MCF 10A (cell line): ENCODE measurements around the gene SELENOI. TPM values are rescaled to one million over a fixed set of nuclear protein-coding genes. Genes with fewer than 3 reads are reported as not detected.

ENCODE experiments used
- BruUV-seq: library from RNA; stranded (reverse); fragments of 400-500 nt; replicated peaks from 2 replicates; lab custom pipeline; 2021; lab: Mats Ljungman, UMichigan
- CTCF ChIA-PET: fragments of 300-600 bp; sonication (Branson Sonifier 250); formaldehyde crosslinking; extraction: SDS; loops from one replicate; lab custom pipeline; 2021; ENCODE audit warnings: antibody characterized with exemption, inconsistent platforms; lab: Yijun Ruan, JAX
- POLR2A ChIA-PET: fragments of 300-600, 350-650 bp; sonication (Branson Sonifier 250); formaldehyde crosslinking; extraction: SDS; loops from one replicate; lab custom pipeline; 2020; ENCODE audit warnings: antibody characterized with exemption, inconsistent platforms; lab: Yijun Ruan, JAX
- DNase-seq: peaks from one replicate; pipeline ENCODE4 v3.0.0-alpha.2; 2018; ENCODE audit not compliant: unreplicated experiment
- H3K27ac Mint-ChIP-seq: one replicate; pipeline ENCODE4 v1.8.0; 2022; ENCODE audit warnings: mild to moderate bottlenecking, low read depth, mixed read lengths; ENCODE audit not compliant: unreplicated experiment
- H3K27me3 Mint-ChIP-seq: one replicate; pipeline ENCODE4 v1.8.0; 2022; ENCODE audit warnings: mixed read lengths; ENCODE audit not compliant: insufficient read depth, unreplicated experiment
- H3K36me3 Mint-ChIP-seq: one replicate; pipeline ENCODE4 v1.8.0; 2022; ENCODE audit warnings: mild to moderate bottlenecking, moderate library complexity, mixed read lengths; ENCODE audit not compliant: insufficient read depth, unreplicated experiment
- H3K4me1 Mint-ChIP-seq: one replicate; pipeline ENCODE4 v1.8.0; 2022; ENCODE audit warnings: mixed read lengths; ENCODE audit not compliant: insufficient read depth, unreplicated experiment
- H3K4me3 Mint-ChIP-seq: one replicate; pipeline ENCODE4 v1.8.0; 2022; ENCODE audit warnings: mild to moderate bottlenecking, moderate library complexity, mixed read lengths; ENCODE audit not compliant: unreplicated experiment
- H3K9me3 Mint-ChIP-seq: one replicate; pipeline ENCODE4 v1.8.0; 2022; ENCODE audit warnings: mixed read lengths; ENCODE audit not compliant: unreplicated experiment
- intact Hi-C: fragments of 100-400 bp; cut with micrococcal nuclease; formaldehyde crosslinking; loops from 2 replicates; pipeline ENCODE4 v1.14.1; 2022
- total RNA-seq: library from RNA; stranded (reverse); gene quantifications from 2 replicates; pipeline ENCODE4 v1.2.3, GENCODE V29; 2022
- TF ChIP-seq, protein P1 (sequence below): fragments of 200-600 bp; IDR thresholded peaks from one replicate; pipeline ENCODE4 v1.8.0; 2022; ENCODE audit warnings: antibody characterized with exemption, mild to moderate bottlenecking; ENCODE audit not compliant: unreplicated experiment

SELENOI gene
- total RNA-seq, 1 experiment from 2014 or later, result 51.0 TPM

DNA sequence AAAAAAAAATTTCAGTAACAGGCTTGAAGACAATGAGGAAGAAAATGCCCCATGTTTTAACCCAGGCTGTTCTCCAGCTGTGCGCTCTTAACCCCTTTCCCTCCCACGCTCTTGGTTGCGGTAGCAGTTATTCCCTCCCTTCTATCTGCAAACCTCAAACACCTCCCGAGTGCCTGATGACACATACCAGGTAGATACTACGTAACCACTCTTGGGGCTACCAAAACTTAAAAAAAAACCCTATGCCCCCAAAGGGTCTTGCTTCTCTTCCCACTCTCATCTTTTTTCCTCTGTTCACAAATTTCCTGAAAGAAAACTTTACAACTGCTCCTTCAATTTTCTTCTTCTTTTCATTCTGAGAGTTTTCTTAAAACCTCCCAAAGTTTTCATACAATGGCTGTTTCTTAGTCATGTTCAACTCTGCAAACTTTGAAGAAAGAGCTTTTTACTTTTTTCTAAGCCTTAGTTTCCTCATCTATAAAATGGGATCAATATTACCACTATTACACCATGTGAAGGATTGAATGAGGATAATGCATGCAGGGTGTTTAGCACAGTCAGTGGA is 50.9 kb downstream of the SELENOI start:
- peaks cover 10% of the 10 kb centered on the region for H3K4me1 Mint-ChIP-seq
- BruUV-seq, result no TSS peak
- ChIA-PET CTCF (interaction anchor here (0.6 to 0.7 kb wide), 3 partner anchors 49 to 159 kb away, joined by 3 to 4 read pairs (median 3); no protein-coding TSS in a partner anchor), POLR2A (interaction anchor here (0.7 to 2.0 kb wide), 5 partner anchors 13 to 537 kb away, joined by 3 to 6 read pairs (median 4); no protein-coding TSS in a partner anchor)
- no peak for DNase-seq
- TF ChIP-seq, protein P1, sequence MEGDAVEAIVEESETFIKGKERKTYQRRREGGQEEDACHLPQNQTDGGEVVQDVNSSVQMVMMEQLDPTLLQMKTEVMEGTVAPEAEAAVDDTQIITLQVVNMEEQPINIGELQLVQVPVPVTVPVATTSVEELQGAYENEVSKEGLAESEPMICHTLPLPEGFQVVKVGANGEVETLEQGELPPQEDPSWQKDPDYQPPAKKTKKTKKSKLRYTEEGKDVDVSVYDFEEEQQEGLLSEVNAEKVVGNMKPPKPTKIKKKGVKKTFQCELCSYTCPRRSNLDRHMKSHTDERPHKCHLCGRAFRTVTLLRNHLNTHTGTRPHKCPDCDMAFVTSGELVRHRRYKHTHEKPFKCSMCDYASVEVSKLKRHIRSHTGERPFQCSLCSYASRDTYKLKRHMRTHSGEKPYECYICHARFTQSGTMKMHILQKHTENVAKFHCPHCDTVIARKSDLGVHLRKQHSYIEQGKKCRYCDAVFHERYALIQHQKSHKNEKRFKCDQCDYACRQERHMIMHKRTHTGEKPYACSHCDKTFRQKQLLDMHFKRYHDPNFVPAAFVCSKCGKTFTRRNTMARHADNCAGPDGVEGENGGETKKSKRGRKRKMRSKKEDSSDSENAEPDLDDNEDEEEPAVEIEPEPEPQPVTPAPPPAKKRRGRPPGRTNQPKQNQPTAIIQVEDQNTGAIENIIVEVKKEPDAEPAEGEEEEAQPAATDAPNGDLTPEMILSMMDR, result no peak
- intact Hi-C loops, result no loop called here
- H3K27ac Mint-ChIP-seq, result no peak overlapping the region
- peaks cover 30% of the 10 kb centered on the region for H3K36me3 Mint-ChIP-seq
- H3K27me3 Mint-ChIP-seq, result no peaks in the 10 kb centered on the region
- no peaks in the 10 kb centered on the region for H3K9me3 Mint-ChIP-seq
- H3K4me3 Mint-ChIP-seq, result no peak overlapping the region

- POLR2A ChIA-PET, result interaction anchor here (0.8 to 1.5 kb wide), 3 partner anchors 10 to 14 kb away, joined by 3 to 4 read pairs (median 3); no protein-coding TSS in a partner anchor
- TF ChIP-seq, protein P1, result no peak
- Mint-ChIP-seq H3K4me1 (peaks cover 10% of the 10 kb centered on the region), H3K4me3 (no peak overlapping the region), H3K27ac (no peak overlapping the region), H3K9me3 (no peaks in the 10 kb centered on the region), H3K27me3 (no peaks in the 10 kb centered on the region), H3K36me3 (peaks cover 18% of the 10 kb centered on the region)
- no peak for DNase-seq
- intact Hi-C loops, result no loop called here
- no TSS peak for BruUV-seq
- CTCF ChIA-PET, result interaction anchor here (0.6 to 1.1 kb wide), 3 partner anchors 35 to 368 kb away, joined by 3 to 4 read pairs (median 3); no protein-coding TSS in a partner anchor
Measured at GRCh38 chr2:26399771-26400376, 53.9 kb downstream of the SELENOI start.

DNA sequence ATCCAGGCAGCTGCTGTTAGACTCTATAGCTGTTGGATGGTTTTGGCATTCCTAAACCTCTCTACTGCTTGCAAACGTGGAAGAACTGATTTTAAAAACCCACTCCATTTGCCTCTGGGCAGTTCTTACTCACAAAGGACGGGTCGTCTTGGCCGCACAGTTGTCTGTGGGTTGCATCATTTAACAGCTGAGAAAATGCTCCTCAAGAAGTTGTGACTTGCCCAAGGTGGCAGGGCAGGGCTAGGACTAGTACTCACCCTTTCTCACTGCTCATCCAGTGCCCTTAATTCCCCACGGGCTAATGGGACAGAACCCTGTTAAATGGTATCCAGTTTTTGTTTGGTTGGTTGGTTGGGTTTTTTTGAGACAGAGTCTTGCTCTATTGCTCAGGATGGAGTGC is 54.8 kb downstream of the SELENOI start:
- Mint-ChIP-seq H3K27me3 (no peaks in the 10 kb centered on the region), H3K27ac (peak overlapping the region; percentile 31), H3K4me3 (no peak overlapping the region), H3K36me3 (peaks cover 18% of the 10 kb centered on the region), H3K4me1 (peaks cover 10% of the 10 kb centered on the region), H3K9me3 (no peaks in the 10 kb centered on the region)
- BruUV-seq, result no TSS peak
- TF ChIP-seq, protein P1, result no peak
- POLR2A ChIA-PET, result interaction anchor here (0.8 to 1.5 kb wide), 3 partner anchors 9 to 14 kb away, joined by 3 to 4 read pairs (median 3); no protein-coding TSS in a partner anchor
- CTCF ChIA-PET, result interaction anchor here (0.5 to 1.1 kb wide), 3 partner anchors 58 to 367 kb away, joined by 3 to 4 read pairs (median 4); no protein-coding TSS in a partner anchor
- peak; percentile 69 for DNase-seq
- intact Hi-C loops, result no loop called here
